Activated CD4-positive, alpha-beta T cell treated with anti-CD3 and anti-CD28 coated beads, Interleukin-2, amount 50 U/mL, for 24 hours (primary cell): ENCODE measurements around the gene CCL28.
"Not testable (repeated sequence)": the region's sequence is repeated elsewhere in the genome, so short reads cannot be mapped to it uniquely, and the experiment has no call there.

ENCODE experiments used
- DNase-seq, 2 donors: peaks; one replicate each; pipeline ENCODE4 v3.0.0-alpha.2; 2020; ENCODE audit warnings: low read depth in 1 of 2, low spot score in 1 of 2

CCL28 gene, protein sequence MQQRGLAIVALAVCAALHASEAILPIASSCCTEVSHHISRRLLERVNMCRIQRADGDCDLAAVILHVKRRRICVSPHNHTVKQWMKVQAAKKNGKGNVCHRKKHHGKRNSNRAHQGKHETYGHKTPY

DNA sequence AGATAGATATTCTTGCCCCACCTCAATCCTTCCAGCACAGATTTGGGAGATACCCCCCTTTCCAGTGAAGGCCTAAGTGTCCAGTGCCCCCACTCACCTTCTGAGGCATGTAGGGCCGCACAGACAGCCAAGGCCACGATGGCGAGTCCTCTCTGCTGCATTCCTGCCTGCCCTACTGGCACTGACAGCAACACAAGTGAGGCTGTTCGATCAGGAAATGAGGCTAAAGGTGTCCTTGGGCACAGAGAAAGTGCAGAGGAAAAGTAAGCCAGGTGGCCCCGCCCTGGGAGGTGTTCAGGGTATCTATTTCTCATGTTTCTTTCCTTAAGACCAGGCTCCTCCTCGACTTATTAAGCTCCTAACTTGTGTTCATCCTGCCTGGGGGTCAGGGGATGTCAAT is at the start of gene CCL28:
Gene CCL28, minus strand, starts transcription at position 236 of the 400 bp plus-strand sequence. Its CDS starts 75 bp downstream, at position 161.
- no peak for DNase-seq

DNA sequence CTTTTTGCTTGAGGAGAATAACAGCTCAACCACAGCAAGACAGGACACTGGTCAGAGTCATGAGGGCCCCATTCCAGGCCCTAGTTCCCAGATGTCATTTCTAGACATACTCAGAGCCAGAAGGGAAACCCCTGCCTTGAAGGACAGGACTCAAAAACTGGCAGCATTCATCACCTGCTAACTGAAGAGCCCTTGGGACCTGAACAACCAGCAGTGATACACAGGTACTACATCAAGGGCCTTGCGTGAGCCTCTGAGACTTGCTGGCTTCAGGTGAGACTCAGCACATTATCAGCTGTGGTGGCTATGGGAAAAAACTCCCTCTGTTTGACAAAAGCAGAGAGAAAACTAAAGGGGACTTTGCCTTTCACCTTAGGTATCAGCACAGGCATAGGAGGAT is 48.9 kb upstream of the CCL28 start:
- DNase-seq: no peak

DNA sequence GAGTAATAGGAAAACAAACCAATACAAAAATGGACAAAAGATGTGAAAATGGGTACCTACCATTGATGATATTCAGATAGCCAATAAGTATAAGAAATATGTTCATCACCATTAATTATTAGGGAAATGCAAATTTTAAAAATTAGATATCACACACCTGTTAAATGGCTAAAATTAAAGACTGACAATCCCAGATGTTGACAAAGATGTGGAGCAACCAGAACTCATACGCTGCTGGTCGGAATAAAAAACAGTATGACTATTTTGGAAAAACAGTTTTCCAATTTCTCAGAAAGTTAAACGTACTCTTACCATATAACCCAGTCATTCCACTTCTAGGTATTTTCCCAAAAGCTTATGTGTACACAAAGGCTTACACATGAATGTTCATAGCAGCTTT is 44.4 kb upstream of the CCL28 start:
- no peak for DNase-seq

DNA sequence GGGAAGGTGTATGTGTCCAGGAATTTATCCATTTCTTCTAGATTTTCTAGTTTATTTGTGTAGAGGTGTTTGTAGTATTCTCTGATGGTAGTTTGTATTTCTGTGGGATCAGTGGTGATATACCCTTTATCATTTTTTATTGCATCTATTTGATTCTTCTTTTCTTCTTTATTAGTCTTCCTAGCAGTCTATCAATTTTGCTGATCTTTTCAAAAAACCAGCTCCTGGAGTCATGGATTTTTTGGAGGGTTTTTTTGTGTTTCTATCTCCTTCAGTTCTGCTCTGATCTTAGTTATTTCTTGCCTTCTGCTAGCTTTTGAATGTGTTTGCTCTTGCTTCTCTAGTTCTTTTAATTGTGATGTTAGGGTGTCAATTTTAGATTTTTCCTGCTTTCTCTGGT is 29.4 kb upstream of the CCL28 start:
- DNase-seq: not testable (repeated sequence)

DNA sequence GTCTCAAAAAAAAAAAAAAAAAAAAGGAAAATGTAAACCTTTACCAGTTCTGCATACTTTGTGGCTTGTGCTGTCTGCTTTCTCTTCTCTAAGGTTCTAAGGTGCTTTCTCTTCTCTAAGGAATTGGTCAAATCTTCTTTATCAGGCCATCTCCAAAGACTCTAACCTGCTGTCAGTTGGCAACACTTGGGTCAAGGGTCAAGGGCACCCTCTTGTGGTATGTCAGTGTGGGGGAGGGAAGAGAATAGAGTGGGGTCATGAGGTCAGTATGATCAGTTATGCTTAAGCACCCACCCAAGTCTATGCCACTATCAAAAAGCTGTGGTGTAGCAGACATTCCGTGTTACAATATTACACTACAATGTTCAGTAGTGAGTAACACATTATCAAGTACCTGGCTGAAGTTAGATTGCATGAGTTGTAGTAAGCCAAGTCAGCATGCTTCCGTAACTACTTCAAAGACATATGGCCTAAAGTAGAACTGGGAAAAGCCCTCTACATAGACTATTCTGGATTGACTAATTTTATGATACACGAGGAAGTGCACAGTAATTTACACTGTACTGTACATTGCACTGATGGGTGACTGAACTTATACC is 25.0 kb upstream of the CCL28 start:
- DNase-seq: no peak

DNA sequence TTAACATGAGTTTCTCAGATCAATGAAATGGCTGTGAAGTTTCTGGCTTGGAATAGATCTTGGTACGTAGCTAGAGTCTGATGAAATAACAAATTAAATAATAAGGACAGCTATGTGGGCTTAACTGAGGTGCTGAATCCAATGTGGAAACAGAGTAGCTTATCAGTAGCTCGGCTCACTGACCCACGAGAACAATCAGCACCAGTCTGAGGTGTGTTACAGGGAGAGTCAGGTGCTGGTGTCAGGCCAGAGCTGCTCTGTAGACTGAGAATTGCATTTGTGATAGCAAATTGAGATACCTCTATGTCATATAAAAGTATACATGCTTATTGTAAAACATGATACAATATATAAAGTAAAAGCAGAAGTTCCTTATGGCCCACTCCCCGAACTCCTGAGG is 21.2 kb upstream of the CCL28 start:
- DNase-seq: no peak

DNA sequence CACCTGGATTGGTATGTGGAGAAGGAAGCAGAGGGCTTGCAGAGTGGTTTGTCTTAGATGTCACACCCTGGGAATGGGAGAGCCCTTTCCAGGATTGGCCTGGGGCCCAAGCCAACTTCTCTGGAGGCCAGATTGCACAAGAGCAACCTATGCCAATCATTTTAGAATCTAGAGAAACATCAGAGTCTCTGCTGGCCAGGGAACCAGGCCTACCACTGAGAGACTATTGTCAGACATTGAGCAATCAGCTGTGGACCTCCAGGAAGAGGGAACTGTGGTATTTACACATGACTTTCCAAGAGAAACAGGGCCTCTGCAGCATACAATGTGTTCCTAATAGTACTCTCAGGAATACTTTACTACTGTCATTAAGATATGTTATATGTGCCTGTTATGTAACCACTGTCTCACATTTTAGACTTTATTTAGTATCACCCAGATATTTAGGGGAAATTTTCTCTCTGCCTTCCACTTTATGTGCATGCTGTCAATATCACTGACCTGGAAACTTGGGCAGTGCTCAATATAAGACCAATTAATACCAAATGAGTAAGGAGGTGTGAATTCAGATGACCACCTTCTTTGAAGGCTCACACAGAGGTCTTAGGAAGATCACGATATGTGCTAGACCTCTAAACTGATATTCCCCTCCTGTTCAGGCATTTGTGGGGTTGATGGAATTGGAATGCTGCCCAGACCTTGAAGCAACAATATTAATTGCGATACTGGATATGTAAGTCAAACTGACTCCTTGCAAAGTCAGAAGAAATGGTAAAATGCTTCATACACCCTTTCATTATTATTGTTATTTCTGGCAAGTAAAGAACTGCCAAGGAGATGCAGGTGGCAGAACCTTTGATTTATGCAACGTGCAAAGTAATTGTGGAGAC is 20.5 kb upstream of the CCL28 start:
- no peak for DNase-seq

DNA sequence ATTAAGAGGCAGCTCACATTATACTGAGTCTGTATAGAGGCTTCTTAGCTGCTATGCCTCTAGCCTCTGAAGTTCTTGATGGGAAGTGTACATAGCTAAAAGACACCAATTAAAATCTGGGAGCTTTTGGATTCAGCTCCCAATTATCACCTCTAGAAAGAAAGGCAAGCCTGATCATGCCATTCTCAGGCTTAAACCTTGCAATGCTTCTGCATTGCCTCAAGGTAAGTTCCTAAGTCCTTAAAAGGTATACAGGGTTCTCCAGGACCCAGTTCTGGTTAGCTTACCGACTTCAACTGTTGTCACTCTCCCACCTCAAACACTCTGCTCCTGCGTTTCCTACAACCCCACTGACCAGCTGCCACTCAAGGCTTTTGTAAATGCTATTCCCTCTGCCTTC is 17.5 kb upstream of the CCL28 start:
- no peak for DNase-seq

DNA sequence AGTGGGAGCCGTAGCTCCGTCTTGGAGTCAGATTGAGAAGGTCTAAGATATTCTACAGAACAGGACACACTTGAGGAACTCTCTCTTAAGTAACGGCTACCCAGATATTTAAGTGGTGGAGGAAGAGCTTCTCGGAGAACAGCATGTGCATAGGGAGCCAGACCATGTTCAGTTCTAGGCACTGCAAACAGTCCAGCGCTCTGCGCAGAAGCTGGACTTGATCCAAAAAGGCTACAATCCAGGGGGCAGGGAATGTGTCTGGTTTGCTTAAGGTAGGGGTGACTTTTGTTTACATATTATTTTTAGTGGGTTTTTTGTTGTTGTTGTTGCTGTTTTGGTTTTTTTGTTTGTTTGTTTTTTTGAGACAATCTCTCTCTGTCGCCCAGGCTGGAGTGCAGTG is 16.8 kb upstream of the CCL28 start:
- no peak for DNase-seq

DNA sequence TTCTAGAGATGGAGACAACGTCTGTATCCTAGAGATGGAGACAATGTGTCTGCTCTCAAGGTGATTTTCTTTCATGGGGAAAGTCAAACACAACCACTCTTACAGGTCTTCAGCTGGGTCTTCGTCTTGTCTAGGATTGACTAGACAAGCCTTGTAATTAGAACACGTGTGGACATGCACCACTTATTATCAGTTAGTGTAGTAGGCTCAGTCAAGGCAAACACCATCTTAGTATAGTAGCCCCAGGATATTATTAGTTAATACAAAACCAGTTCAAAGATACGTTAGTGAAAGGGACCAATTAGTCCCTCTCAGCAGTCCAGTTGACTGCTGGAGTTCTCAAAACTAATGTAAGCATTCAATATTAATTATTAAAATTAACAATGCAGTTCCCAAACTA is 15.1 kb upstream of the CCL28 start:
- no peak for DNase-seq

DNA sequence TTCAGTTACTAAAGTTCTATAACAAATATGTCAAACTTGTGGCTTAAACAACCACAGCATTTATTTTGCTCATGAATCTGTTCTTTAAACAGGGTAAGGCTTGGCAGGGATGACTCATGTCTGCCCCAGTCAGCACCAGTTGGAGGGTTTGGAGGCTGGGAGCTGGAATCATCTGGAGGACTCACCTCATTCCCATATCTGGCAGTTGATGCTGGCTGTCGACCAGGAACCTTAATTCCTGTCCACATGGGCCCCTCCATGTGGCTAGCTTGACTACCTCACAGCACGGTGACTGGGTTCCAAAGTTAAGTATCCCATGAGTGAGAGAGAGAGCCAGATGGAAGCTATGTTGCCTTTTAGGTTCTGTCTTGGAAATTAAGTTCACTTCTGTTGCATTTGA is 13.8 kb upstream of the CCL28 start:
- no peak for DNase-seq

DNA sequence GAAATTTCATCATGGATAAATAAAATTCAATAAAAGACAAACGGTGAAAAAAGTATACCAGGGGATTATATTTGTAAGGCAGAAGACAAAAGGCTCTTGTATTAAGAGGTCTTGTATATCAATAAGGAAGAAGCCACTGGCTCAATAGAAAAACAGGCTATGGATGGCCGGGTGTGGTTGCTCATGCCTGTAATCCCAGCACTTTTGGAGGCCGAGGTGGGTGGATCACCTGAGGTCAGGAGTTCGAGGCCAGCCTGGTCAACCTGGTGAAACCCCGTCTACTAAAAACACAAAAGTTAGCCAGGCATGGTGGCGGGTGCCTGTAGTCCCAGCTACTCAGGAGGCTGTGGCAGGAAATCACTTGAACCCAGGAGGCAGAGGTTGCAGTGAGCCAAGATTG is 10.9 kb upstream of the CCL28 start:
- DNase-seq: not testable (repeated sequence)

DNA sequence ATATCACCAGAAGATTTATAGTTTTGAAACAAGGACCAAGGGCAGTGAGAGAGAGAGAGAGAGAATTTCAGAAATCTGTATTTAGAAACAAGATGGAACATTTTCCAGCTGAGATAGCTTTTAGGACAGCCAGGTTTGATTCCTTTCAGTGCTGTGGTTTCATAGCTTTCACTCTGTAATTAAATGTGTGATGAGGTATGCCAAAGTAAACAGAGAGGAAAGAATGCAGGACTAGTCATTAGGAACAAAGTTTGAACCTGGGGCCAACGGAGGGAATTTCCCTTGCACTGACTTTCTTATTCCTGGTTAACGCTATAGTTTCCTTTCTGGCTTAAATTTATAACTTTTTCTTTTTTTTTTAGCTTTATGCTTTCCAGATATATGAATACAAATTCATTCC is 10.0 kb upstream of the CCL28 start:
- no peak for DNase-seq

DNA sequence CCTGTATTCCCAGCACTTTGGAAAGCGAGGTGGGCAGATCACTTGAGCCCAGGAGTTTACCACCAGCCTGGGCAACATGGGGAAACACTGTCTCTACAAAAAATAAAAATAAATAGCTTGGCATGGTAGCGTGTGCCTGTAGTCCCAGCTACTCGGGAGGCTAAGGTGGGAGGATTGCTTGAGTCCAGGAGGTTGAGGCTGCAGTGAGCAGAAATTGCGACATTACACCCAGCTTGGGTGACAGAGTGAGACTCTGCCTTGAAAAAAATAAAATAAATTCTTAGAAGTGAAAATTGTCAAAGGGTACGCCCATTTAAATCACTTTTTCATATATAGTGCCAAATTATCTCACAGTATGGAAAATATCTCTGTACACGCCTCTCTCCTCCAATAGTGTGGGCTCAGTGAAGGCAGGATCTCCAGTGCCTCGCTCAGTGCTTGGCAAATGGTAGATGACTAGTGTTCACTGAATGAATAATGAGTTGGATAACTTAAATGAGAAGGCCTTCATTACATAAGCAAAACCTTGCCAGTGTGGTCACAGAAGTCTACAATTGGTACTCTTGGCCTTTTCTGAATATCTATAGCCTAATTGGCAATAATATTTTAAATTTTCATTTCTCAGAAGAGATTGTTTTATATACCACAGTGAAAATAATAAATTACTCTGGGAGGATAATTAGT is 9.4 kb upstream of the CCL28 start:
- DNase-seq: no peak

DNA sequence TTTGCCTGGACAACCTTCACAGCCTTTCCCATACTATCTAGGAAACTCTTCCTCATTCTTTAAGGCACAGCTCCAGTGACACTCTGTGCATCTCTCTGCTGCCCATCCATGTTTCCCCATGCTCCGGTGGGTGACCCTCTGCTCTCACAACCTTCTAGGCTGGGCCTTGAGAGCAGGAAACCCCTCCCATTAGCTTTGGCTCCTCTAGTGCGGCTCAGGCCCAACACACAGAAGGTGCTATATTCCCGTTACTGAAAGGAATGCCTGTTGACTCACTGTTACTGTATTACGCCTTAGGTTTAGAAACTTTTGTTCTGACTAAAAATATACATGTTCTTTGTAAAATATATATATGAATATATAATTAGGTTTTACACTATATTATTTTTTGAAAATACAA is 8.1 kb upstream of the CCL28 start:
- DNase-seq: no peak

DNA sequence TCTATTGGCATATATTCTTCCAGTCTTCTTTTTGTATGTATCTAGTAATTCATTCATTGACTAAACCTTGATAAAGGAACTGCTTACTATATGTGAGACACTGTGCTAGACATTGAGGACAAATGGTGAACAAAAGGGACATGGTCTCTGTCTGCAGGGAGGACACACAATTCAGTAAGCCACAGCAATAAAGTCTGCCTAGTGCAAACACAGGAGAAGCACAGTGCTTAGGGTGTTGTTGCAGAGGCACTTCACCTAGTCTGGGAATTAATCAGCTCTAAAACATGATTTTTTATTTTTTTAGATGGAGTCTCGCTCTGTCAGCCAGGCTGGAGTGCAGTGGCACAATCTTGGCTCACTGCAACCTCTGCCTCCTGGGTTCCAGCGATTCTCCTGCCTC is 6.4 kb upstream of the CCL28 start:
- no peak for DNase-seq

DNA sequence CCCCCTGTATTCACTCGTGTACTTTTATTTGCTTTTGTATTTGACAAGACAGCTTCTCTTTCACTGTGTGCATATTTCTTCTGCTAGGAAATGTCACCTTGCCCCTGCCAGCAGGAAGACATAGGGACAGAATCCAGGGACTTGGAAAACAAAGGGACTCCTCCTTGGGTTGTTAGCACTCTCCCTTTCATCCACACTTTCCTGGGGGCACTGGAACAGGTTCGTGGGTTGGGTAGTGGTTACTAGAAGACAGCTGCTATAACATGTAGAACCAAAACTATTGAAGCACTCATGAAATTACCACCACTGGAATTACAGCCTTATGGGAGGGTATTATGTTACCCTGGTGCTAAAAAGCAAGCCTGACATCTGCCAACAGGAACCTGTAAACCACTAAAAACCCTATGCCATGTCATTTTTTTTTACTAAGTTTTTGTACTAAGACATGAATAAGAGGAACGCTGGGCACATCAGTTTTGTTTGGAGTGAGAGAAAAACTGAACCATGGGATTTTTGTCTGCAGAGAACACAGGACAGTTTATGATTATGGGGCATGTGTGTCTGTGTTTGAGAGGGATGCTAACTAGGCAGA is 4.7 kb upstream of the CCL28 start:
- no peak for DNase-seq

DNA sequence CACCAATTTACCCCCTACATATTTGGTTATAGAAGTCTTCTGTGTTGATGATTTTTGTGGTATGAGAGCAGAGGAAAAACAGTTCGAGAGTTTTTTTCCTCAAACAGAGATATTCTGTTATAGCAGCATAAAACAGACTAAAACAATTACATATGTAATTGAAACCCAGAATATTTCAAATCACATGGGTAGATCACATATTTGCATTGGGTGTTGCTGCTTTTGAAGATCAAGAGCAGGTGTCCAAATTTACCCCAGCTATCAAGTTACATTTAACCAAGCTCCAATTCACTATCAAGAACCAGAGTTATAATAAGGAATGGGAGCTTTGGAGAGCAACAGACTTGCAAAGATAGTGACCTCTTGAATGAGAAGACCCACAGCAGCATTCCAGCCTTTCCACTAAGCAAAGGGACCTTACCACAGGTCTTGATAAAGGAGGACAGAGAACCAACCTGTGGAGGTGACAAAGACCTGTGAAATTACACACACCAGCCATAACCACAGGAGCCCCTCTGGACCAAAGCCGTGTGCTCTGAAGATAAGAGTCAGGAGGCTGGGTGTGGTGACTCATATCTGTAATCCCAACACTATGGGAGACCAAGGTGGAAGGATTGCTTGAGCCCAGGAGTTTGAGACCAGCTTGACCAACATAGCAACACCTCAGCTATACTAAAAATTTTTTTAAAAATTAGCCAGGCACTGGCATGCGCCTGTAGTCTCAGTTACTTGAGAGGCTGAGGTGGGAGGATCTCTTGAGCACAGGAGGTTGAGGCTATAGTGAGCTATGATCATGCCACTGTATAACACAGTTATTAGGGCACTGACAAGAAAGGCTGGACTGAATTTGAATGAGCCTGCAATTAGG is 4.0 kb upstream of the CCL28 start:
- no peak for DNase-seq

DNA sequence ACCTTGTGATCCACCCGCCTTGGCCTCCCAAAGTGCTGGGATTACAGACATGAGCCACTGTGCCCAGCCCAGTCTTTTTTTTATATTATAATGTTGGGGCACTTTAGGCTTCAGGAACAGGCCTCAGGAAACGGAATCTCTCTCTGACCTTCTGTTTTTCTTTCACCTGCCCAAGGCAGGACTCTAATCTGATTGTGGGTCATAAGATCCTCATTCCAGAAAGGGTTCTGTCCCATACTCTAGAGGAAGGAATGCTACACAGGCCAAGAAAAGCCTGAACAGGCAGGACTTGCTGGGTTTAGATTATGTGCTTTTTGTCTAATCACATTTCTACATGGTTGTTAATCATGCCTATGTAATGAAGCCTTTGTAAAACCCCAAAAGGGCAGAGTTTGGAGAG is 1.8 kb upstream of the CCL28 start:
- DNase-seq: no peak

DNA sequence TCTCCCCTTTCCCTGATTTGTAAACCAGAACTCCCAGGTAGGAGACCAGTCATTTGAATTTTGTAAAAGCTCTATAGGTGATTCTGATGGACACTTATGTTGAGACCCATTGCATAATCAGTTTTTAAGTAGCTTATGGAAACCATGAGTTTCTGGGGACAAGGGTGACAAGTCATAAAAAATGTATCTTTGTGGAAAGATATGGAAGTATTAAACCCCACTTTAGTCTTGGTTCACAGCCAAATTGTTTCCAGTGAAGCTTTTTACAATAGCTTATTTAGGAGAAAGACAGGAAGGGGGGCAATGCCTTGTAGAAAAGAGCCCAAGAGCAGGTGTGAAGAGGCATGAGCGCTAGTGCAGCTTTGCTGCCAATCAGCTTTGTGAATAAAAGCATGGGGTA is 453 bp upstream of the CCL28 start:
- DNase-seq: no peak

DNA sequence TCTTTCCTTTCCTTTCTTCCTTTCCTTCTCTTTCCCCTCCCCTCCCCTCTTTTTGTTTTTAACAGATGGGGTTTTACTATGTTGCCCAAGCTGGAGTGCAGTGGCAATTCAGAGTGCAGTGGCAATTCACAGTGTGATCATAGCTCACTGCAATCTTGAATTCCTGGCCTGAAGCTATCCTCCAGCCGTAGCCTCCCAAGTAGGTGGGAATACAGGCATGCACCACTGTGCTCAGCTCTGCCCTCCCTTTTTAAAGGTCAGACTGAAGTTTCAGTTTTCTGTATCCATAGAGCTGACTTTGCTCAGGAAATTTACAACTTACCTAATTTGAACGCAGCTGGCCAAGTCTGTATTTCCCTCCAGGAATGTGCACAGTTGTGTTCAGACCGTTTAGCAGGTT is 696 bp downstream of the CCL28 start:
- DNase-seq: no peak
